NCI-H524 treated with DMSO at 0.1 percent for 48 hours (cell line): ENCODE measurements around the gene CMAS.
"Not testable (repeated sequence)": the region's sequence is repeated elsewhere in the genome, so short reads cannot be mapped to it uniquely, and the experiment has no call there.

Experiments used
- DNase-seq: peaks from one replicate; lab custom pipeline; 2025; lab: John Stamatoyannopoulos, UW

Gene CMAS

GRCh38 chr12:22046090-22046967 lies at the start of gene CMAS:
CMAS (plus strand) TSS chr12:22046218; CDS start chr12:22046304, 86 bp downstream.
- DNase-seq, result peak; percentile 11

- no peak for DNase-seq
Measured at GRCh38 chr12:21998295-21998694, 47.7 kb upstream of the CMAS start.

GRCh38 chr12:21998782-21999181 lies 47.2 kb upstream of the CMAS start:
- no peak for DNase-seq

- DNase-seq, result no peak
Measured at GRCh38 chr12:22002430-22002829, 43.6 kb upstream of the CMAS start.

- DNase-seq, result not testable (repeated sequence)
Measured at GRCh38 chr12:22007794-22008193, 38.2 kb upstream of the CMAS start.

GRCh38 chr12:22008196-22008595 lies 37.8 kb upstream of the CMAS start:
- no peak for DNase-seq

GRCh38 chr12:22014041-22014782 lies 31.8 kb upstream of the CMAS start:
- DNase-seq, result no peak

GRCh38 chr12:22014783-22015144 lies 31.3 kb upstream of the CMAS start:
- no peak for DNase-seq

- DNase-seq, result no peak
Measured at GRCh38 chr12:22016982-22017381, 29.0 kb upstream of the CMAS start.

GRCh38 chr12:22018860-22019259 lies 27.2 kb upstream of the CMAS start:
- DNase-seq, result no peak

- DNase-seq, result not testable (repeated sequence)
Measured at GRCh38 chr12:22023489-22023888, 22.5 kb upstream of the CMAS start.

- no peak for DNase-seq
Measured at GRCh38 chr12:22029491-22029890, 16.5 kb upstream of the CMAS start.

- no peak for DNase-seq
Measured at GRCh38 chr12:22029991-22030390, 16.0 kb upstream of the CMAS start.

GRCh38 chr12:22032732-22033131 lies 13.3 kb upstream of the CMAS start:
- no peak for DNase-seq

GRCh38 chr12:22034709-22035506 lies 11.1 kb upstream of the CMAS start:
- no peak for DNase-seq

- DNase-seq, result no peak
Measured at GRCh38 chr12:22037947-22038346, 8.1 kb upstream of the CMAS start.

GRCh38 chr12:22038734-22039133 lies 7.3 kb upstream of the CMAS start:
- DNase-seq, result no peak

- DNase-seq, result no peak
Measured at GRCh38 chr12:22039361-22039760, 6.7 kb upstream of the CMAS start.

GRCh38 chr12:22042976-22043669 lies 2.9 kb upstream of the CMAS start:
- DNase-seq, result no peak

GRCh38 chr12:22043943-22044342 lies 2.1 kb upstream of the CMAS start:
- no peak for DNase-seq

- no peak for DNase-seq
Measured at GRCh38 chr12:22044391-22044790, 1.6 kb upstream of the CMAS start.

GRCh38 chr12:22046968-22047390 lies 961 bp downstream of the CMAS start:
- DNase-seq, result no peak
